ENCODE results near the gene GPT2. TPM values are rescaled to one million over a fixed set of nuclear protein-coding genes. Genes with fewer than 3 reads are reported as not detected.

Gene GPT2
- total RNA-seq, 1 donor from 2014 or later, result 35.0 TPM

- TF ChIP-seq CTCF (IDR thresholded peaks at IDR 0.05), result no peak
- H3K4me3 Mint-ChIP-seq (ENCODE audit: unreplicated experiment), result no peak overlapping the region
- no peak for DNase-seq (ENCODE audit: extremely low spot score, unreplicated experiment)
- H3K9me3 Mint-ChIP-seq (ENCODE audit: unreplicated experiment), result peaks cover 4% of the 10 kb centered on the region
- H3K4me1 Mint-ChIP-seq (ENCODE audit: unreplicated experiment), result no peaks in the 10 kb centered on the region
- H3K27me3 Mint-ChIP-seq (ENCODE audit: unreplicated experiment), result peaks cover under 1% of the 10 kb centered on the region
- no peaks in the 10 kb centered on the region for H3K36me3 Mint-ChIP-seq (ENCODE audit: unreplicated experiment)
- H3K27ac Mint-ChIP-seq (ENCODE audit: unreplicated experiment), result no peak overlapping the region
Observed at GRCh38 chr16:46843898-46844642, 40.1 kb upstream of the GPT2 start.

GRCh38 chr16:46844771-46845170, 39.4 kb upstream of the GPT2 start:
- Mint-ChIP-seq H3K4me1 (ENCODE audit: unreplicated experiment) (no peaks in the 10 kb centered on the region), H3K27me3 (ENCODE audit: unreplicated experiment) (no peaks in the 10 kb centered on the region), H3K36me3 (ENCODE audit: unreplicated experiment) (no peaks in the 10 kb centered on the region), H3K27ac (ENCODE audit: unreplicated experiment) (no peak overlapping the region), H3K9me3 (ENCODE audit: unreplicated experiment) (peaks cover 4% of the 10 kb centered on the region), H3K4me3 (ENCODE audit: unreplicated experiment) (no peak overlapping the region)
- no peak for DNase-seq (ENCODE audit: extremely low spot score, unreplicated experiment)
- TF ChIP-seq CTCF (IDR thresholded peaks at IDR 0.05), result no peak

DNA sequence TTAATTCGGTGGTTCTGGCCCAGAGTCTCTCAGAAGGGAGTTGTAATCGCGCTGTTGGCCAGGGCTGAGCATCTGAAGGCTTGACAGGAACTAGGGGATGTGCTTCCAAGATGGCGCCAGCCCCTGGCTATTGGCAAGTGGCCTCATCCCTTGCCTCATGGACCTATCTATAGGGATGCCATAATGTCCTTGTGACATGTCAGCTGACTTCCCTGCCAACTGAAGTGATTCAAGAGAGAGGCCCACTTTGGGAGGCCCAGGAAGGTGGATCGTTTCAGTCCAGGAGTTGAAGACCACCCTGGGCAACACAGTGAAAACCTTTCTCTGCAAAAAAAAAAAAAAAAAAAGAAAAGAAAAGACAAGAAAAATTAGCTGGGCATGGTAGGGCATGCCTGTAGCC, 38.2 kb upstream of the GPT2 start:
- Mint-ChIP-seq H3K4me3 (ENCODE audit: unreplicated experiment) (no peak overlapping the region), H3K9me3 (ENCODE audit: unreplicated experiment) (peaks cover 4% of the 10 kb centered on the region), H3K36me3 (ENCODE audit: unreplicated experiment) (no peaks in the 10 kb centered on the region), H3K4me1 (ENCODE audit: unreplicated experiment) (no peaks in the 10 kb centered on the region), H3K27ac (ENCODE audit: unreplicated experiment) (no peak overlapping the region), H3K27me3 (ENCODE audit: unreplicated experiment) (no peaks in the 10 kb centered on the region)
- DNase-seq (ENCODE audit: extremely low spot score, unreplicated experiment), result peak; percentile 48
- TF ChIP-seq CTCF (IDR thresholded peaks at IDR 0.05), result no peak

- no peak overlapping the region for H3K27ac Mint-ChIP-seq (ENCODE audit: unreplicated experiment)
- no peaks in the 10 kb centered on the region for H3K9me3 Mint-ChIP-seq (ENCODE audit: unreplicated experiment)
- TF ChIP-seq CTCF (IDR thresholded peaks at IDR 0.05), result no peak
- no peak overlapping the region for H3K4me3 Mint-ChIP-seq (ENCODE audit: unreplicated experiment)
- H3K4me1 Mint-ChIP-seq (ENCODE audit: unreplicated experiment), result no peaks in the 10 kb centered on the region
- H3K36me3 Mint-ChIP-seq (ENCODE audit: unreplicated experiment), result no peaks in the 10 kb centered on the region
- H3K27me3 Mint-ChIP-seq (ENCODE audit: unreplicated experiment), result no peaks in the 10 kb centered on the region
- DNase-seq (ENCODE audit: extremely low spot score, unreplicated experiment), result no peak
Observed at GRCh38 chr16:46848768-46849764, 35.1 kb upstream of the GPT2 start.

Data from osteocyte (in vitro differentiated cells).